ENCODE data around the gene POLR3K.

DNA sequence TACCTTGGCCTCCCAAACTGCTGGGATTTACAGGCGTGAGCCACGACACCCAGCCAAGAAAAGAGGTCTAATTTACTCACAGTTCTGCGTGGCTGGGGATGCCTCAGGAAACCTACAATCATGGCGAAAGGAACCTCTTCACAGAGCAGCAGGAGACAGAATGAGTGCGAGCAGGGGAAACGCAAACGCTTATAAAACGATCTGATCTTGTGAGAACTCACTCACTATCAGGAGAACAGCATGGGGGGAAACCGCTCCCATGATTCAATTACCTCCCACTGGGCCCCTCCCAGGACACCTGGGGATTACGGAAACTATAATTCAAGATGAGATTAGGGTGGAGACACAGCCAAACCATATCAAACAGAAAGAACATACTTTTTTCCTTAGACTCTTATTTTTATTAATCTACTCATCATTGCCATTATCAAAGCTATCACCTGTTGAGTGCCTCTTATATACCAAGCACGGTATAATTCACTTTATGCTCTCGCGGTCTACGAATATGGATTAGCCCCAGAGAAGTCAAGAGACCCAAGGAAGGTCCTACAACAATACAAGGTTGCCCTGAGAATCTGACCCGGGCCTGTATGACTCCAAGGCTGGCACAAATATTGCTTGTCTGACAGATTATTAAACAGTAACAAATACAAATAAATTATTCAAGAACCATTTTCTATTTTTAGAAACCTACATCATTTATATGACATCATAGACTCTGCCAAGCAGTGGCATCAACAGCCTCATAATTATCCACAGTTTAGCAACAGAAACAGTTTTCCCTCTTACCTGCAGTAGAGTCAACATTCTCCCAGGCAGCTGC, 2.4 kb downstream of the POLR3K start:
- no peak for TF ChIP-seq EZH2phosphoT487 (conservative IDR thresholded peaks at IDR 0.05; ENCODE audit: low read length)
- TF ChIP-seq, protein P1, sequence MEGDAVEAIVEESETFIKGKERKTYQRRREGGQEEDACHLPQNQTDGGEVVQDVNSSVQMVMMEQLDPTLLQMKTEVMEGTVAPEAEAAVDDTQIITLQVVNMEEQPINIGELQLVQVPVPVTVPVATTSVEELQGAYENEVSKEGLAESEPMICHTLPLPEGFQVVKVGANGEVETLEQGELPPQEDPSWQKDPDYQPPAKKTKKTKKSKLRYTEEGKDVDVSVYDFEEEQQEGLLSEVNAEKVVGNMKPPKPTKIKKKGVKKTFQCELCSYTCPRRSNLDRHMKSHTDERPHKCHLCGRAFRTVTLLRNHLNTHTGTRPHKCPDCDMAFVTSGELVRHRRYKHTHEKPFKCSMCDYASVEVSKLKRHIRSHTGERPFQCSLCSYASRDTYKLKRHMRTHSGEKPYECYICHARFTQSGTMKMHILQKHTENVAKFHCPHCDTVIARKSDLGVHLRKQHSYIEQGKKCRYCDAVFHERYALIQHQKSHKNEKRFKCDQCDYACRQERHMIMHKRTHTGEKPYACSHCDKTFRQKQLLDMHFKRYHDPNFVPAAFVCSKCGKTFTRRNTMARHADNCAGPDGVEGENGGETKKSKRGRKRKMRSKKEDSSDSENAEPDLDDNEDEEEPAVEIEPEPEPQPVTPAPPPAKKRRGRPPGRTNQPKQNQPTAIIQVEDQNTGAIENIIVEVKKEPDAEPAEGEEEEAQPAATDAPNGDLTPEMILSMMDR (IDR thresholded peaks at IDR 0.05; ENCODE audit: insufficient read depth, low read length, poor library complexity, severe bottlenecking), result no peak

Data from SU-DHL-6 (cell line).